Retina (tissue), 1 donor: ENCODE measurements around the gene ANAPC4.

ENCODE experiments used
- DNase-seq: peaks from one replicate; pipeline ENCODE4 v3.0.0-alpha.2; 2016

ANAPC4 gene

GRCh38 chr4:25433966-25434827 lies 57.1 kb downstream of the ANAPC4 start:
- no peak for DNase-seq

GRCh38 chr4:25437926-25438325 lies 60.9 kb downstream of the ANAPC4 start:
- DNase-seq, result no peak

- DNase-seq, result peak; percentile 71
Measured at GRCh38 chr4:25439918-25440477, 62.9 kb downstream of the ANAPC4 start.

- peak; percentile 11 for DNase-seq
Measured at GRCh38 chr4:25440478-25441030, 63.5 kb downstream of the ANAPC4 start.

GRCh38 chr4:25441519-25442117 lies 64.6 kb downstream of the ANAPC4 start:
- DNase-seq, result peak; percentile 76

GRCh38 chr4:25442863-25443307 lies 65.8 kb downstream of the ANAPC4 start:
- DNase-seq, result no peak

- DNase-seq, result no peak
Measured at GRCh38 chr4:25443851-25444250, 66.8 kb downstream of the ANAPC4 start.

- DNase-seq, result no peak
Measured at GRCh38 chr4:25446611-25447010, 69.5 kb downstream of the ANAPC4 start.

GRCh38 chr4:25448379-25449109 lies 71.5 kb downstream of the ANAPC4 start:
- DNase-seq, result no peak

- DNase-seq, result no peak
Measured at GRCh38 chr4:25449270-25449669, 72.2 kb downstream of the ANAPC4 start.

GRCh38 chr4:25449688-25450087 lies 72.6 kb downstream of the ANAPC4 start:
- no peak for DNase-seq

GRCh38 chr4:25450491-25450901 lies 73.4 kb downstream of the ANAPC4 start:
- DNase-seq, result no peak

GRCh38 chr4:25451676-25452075 lies 74.6 kb downstream of the ANAPC4 start:
- DNase-seq, result no peak

- no peak for DNase-seq
Measured at GRCh38 chr4:25452081-25452480, 75.0 kb downstream of the ANAPC4 start.

GRCh38 chr4:25454476-25454875 lies 77.4 kb downstream of the ANAPC4 start:
- no peak for DNase-seq

GRCh38 chr4:25457053-25457715 lies 80.1 kb downstream of the ANAPC4 start:
- DNase-seq, result no peak

GRCh38 chr4:25466966-25467697 lies 90.1 kb downstream of the ANAPC4 start:
- DNase-seq, result no peak

GRCh38 chr4:25467843-25468242 lies 90.8 kb downstream of the ANAPC4 start:
- no peak for DNase-seq
